Fibroblast of lung (primary cell): ENCODE data around the gene SRD5A2.

Experiments used
- CTCF ChIP-seq, 2 donors: IDR thresholded peaks in 1 of 2; conservative IDR thresholded peaks in 1 of 2; 1 replicate in 1 of 2; 2 replicates in 1 of 2; pipeline ENCODE4 v1.5.1; 2011 to 2012; ENCODE audit warnings: low read length in 2 of 2, control low read depth in 1 of 2, inconsistent platforms in 1 of 2, low read depth in 1 of 2, mild to moderate bottlenecking in 1 of 2
- EZH2 ChIP-seq: IDR thresholded peaks from 2 replicates; pipeline ENCODE4 v1.5.1; 2012; ENCODE audit warnings: low read length, control low read depth, mild to moderate bottlenecking; ENCODE audit errors: missing control alignments

GRCh38 chr2:31547485-31547884 is 33.3 kb downstream of the SRD5A2 start:
- no peak for TF ChIP-seq CTCF (conservative IDR thresholded peaks at IDR 0.05 in 1 of 2, IDR thresholded peaks at IDR 0.05 in 1 of 2; ENCODE audit: low read depth in 1 of 2, low read length in 2 of 2)
- no peak for TF ChIP-seq EZH2
